ENCODE measurements around the gene HOXC11. TPM values are rescaled to one million over a fixed set of nuclear protein-coding genes. Genes with fewer than 3 reads are reported as not detected.

HOXC11 gene
- total and polyA plus RNA-seq, 2 donors, result 1.3 to 1.5 TPM

GRCh38 chr12:53959314-53959713 lies 13.6 kb upstream of the HOXC11 start:
- Histone ChIP-seq H3K36me3 (ENCODE audit: insufficient read depth) (no peaks in the 10 kb centered on the region), H3K4me3 (ENCODE audit: low read depth, low read length) (no peak overlapping the region), H3K27ac (ENCODE audit: low read depth) (no peak overlapping the region), H3K4me1 (ENCODE audit: insufficient read depth) (no peaks in the 10 kb centered on the region)
- WGBS, result 51% methylated on average over 4 of the region's 4 CpGs
- no peak for DNase-seq (ENCODE audit: extremely low spot score)

DNA sequence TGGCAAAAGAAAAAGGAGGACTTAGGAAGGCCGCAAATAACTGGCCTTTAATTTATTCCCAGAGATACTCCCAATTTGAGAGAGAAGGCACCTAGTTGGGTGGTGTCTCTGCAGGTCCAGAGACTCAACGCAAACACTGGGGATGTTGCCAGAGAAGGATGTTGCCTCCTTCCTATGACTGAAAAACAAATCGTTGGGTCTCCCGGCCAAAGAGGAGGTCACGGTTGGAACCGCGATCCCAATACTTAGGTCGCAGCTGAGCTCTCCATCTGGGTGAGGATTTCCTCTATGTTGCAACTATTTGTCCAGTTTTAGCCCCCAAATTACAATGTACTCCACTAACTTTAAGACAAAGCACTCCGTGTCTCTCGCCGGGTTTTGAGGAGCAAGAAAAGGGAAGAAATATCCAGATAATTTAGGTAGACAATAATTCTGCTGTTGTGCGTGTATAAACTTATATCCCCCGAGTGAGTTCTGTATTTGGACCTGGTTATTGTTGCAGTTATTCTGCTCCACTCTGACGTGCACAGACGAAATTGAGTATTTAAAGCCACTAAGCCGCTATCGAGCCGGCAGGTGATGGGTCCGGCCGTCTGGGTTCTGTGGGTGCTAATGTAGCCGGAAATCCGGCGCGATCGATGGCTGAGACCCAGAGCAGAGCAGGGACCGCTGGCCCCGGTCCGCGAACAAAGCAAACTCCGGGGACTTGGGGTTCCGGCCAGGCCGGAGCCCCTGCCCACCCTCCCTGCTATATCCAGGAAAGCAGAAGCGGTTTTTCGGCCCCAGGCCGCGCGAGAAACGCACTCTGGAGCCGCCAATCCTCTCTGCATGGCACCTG lies 12.5 kb upstream of the HOXC11 start:
- 58% methylated on average over 39 of the region's 39 CpGs for WGBS
- DNase-seq (ENCODE audit: extremely low spot score), result no peak
- Histone ChIP-seq H3K4me3 (ENCODE audit: low read depth, low read length) (no peak overlapping the region), H3K36me3 (ENCODE audit: insufficient read depth) (no peaks in the 10 kb centered on the region), H3K4me1 (ENCODE audit: insufficient read depth) (no peaks in the 10 kb centered on the region), H3K27ac (ENCODE audit: low read depth) (no peak overlapping the region)

DNA sequence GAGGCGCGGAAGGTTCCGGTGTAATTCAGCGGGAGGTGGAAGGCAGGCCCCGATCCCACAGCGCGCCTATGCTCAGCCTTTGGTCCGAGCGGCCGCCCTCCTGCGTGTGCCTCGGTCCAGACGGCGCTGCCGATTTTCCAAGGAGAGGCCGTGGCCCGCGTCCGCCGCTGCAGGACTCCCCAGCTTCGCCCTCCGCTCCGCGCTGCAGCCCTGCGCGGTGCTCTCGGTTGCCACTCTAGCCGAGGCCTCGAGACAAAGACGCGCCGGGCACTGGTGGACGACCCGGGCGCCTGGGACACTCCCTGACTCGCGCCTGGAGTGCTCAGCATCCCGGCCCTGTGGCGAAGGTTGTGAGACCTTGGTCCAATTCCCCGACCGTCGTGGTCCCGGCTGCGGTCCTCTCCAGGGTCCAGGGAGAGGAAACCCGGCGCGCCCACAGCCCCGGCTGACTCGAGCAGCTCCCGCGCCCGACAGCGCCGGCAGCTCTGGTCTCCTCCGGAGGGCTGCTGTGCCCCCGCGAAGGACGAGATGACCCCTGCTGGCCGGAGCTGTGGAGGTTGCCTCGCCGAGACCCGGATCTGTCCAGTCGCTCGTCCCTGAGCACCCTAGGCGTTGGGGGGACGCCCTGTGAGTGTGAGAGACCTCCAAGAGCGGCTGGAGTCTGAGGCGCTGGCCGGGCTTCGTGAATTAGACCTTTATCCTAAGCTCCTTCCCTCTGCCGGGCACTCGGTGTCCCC lies 11.7 kb upstream of the HOXC11 start:
- no peaks in the 10 kb centered on the region for H3K36me3 ChIP-seq (ENCODE audit: insufficient read depth)
- H3K4me1 ChIP-seq (ENCODE audit: insufficient read depth), result no peaks in the 10 kb centered on the region
- no peak overlapping the region for H3K4me3 ChIP-seq (ENCODE audit: low read depth, low read length)
- WGBS, result 46% methylated on average over 72 of the region's 72 CpGs
- no peak for DNase-seq (ENCODE audit: extremely low spot score)
- no peak overlapping the region for H3K27ac ChIP-seq (ENCODE audit: low read depth)

- H3K36me3 ChIP-seq (ENCODE audit: insufficient read depth), result no peaks in the 10 kb centered on the region
- DNase-seq (ENCODE audit: extremely low spot score), result no peak
- WGBS, result 72% methylated on average over 7 of the region's 7 CpGs
- H3K4me1 ChIP-seq (ENCODE audit: insufficient read depth), result no peaks in the 10 kb centered on the region
- H3K27ac ChIP-seq (ENCODE audit: low read depth), result no peak overlapping the region
- H3K4me3 ChIP-seq (ENCODE audit: low read depth, low read length), result no peak overlapping the region
Measured at GRCh38 chr12:53963005-53963404, 9.9 kb upstream of the HOXC11 start.

DNA sequence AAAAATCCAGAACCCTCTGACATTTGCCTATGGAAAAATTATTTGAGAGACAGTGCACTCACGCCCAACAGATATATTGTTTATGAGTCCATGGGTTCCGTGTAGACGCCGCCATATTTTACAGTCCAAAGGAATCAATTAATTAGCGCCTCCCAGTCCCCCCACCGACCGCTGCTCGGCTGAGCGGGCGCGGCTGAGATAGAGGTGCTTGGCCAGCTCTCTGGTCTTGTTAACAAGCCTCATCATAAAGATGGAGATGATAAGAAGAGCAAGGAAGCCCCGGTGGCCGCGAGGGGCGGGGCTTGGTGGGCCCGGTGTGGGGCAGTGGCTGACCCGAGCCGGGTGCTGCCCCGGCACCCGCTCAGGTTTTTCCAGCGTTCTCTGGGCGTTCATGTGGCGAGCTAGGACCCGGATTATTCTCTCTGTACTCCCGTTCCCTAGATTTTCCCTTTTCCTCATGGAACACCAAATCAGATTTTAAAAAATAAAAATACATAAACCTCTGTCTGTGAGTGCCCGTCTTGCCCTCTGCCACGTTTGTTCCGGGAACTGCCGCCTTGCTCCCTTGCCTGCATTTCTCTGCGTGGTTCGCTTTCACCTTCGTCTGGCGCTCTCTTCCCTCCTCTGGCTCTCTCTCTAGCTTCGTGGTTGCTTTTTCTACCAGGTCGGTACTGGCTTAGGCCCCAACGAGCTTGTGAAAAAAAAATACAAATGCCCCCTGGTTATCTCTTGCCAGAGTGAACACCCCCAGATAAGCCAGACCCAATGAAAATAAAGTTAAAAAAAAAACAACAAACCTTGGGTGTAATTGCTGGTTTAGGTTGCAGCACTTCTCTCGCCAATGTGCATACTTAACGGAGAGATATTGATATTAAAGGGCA lies 9.3 kb upstream of the HOXC11 start:
- 42% methylated on average over 38 of the region's 38 CpGs for WGBS
- Histone ChIP-seq H3K36me3 (ENCODE audit: insufficient read depth) (no peaks in the 10 kb centered on the region), H3K27ac (ENCODE audit: low read depth) (no peak overlapping the region), H3K4me3 (ENCODE audit: low read depth, low read length) (no peak overlapping the region), H3K4me1 (ENCODE audit: insufficient read depth) (no peaks in the 10 kb centered on the region)
- DNase-seq (ENCODE audit: extremely low spot score), result no peak

DNA sequence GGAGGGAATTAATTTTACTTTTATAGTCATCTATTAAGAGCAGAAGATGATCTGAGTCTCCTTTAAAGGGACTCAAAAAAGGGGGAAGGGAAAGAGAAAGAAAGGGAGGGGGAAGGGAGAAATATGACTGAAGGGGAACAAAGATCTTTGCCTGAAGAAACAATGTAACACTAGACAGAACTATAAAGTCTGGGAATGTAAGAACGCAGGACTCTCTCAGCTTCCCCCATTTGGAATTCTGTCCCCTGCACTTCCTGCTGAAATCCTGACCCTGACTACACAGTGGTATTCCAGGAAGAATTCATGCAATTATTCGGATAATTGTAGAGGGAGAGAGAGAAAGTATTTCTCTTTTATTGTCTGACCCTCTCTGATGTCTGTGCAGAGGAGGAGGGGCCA lies 8.6 kb upstream of the HOXC11 start:
- Histone ChIP-seq H3K4me3 (ENCODE audit: low read depth, low read length) (no peak overlapping the region), H3K4me1 (ENCODE audit: insufficient read depth) (no peaks in the 10 kb centered on the region), H3K36me3 (ENCODE audit: insufficient read depth) (no peaks in the 10 kb centered on the region), H3K27ac (ENCODE audit: low read depth) (no peak overlapping the region)
- DNase-seq (ENCODE audit: extremely low spot score), result no peak
- WGBS, result 45% methylated on average over 2 of the region's 2 CpGs

- Histone ChIP-seq H3K4me1 (ENCODE audit: insufficient read depth) (no peaks in the 10 kb centered on the region), H3K4me3 (ENCODE audit: low read depth, low read length) (peak overlapping the region; percentile 9), H3K36me3 (ENCODE audit: insufficient read depth) (no peaks in the 10 kb centered on the region), H3K27ac (ENCODE audit: low read depth) (no peak overlapping the region)
- 3% methylated on average over 18 of the region's 18 CpGs for WGBS
- DNase-seq (ENCODE audit: extremely low spot score), result no peak
Measured at GRCh38 chr12:53965281-53966084, 7.4 kb upstream of the HOXC11 start.

GRCh38 chr12:53966085-53966384 lies 6.9 kb upstream of the HOXC11 start:
- DNase-seq (ENCODE audit: extremely low spot score), result no peak
- WGBS, result 3% methylated on average over 15 of the region's 15 CpGs
- peak overlapping the region; percentile 54 for H3K27ac ChIP-seq (ENCODE audit: low read depth)

DNA sequence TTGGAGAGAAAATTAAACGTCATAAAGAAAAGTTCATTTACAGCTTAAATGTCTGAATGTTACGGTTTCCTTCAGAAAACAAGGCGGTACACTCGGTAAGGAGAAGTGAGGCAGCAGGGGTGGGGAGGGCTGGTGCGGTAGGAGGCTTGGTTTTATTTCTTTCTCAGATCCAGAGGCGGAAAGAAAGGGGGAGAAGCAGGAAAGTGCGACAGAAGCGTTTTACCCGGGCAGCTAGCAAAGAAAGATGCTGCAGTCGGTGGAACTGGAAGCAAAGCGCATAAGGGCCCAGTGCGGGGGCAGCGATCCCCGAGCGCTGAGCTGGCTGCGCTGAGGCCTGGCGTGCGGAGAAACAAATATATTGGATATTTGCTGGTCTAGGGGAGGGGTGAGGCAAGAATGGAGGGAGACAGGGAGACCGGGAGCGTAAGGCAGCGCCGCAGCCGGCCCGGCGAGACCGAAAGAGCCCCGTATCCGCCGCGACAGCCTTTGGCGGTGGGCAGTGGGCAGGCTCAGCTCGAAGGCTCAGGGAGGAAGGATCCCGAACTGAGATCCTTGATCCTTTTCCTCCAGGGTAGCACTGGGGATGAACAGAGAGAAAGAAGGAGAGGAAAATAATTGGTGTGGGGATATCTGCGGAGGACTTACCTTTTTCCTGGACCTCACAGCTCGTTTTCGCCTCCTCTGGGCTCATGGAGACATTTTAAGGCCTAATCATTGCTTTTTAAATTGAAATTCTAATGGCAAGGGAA lies 6.4 kb upstream of the HOXC11 start:
- H3K4me3 ChIP-seq (ENCODE audit: low read depth, low read length), result peak overlapping the region; percentile 9
- WGBS, result 18% methylated on average over 36 of the region's 36 CpGs
- DNase-seq (ENCODE audit: extremely low spot score), result no peak
- no peaks in the 10 kb centered on the region for H3K4me1 ChIP-seq (ENCODE audit: insufficient read depth)
- peak overlapping the region; percentile 54 for H3K27ac ChIP-seq (ENCODE audit: low read depth)
- no peaks in the 10 kb centered on the region for H3K36me3 ChIP-seq (ENCODE audit: insufficient read depth)

More at GRCh38 chr12:53966085-53966384, 6.9 kb upstream of the HOXC11 start:
- no peaks in the 10 kb centered on the region for H3K4me1 ChIP-seq (ENCODE audit: insufficient read depth)
- peak overlapping the region; percentile 9 for H3K4me3 ChIP-seq (ENCODE audit: low read depth, low read length)
- no peaks in the 10 kb centered on the region for H3K36me3 ChIP-seq (ENCODE audit: insufficient read depth)

GRCh38 chr12:53967421-53967925 lies 5.5 kb upstream of the HOXC11 start:
- Histone ChIP-seq H3K27ac (ENCODE audit: low read depth) (no peak overlapping the region), H3K4me3 (ENCODE audit: low read depth, low read length) (no peak overlapping the region), H3K36me3 (ENCODE audit: insufficient read depth) (no peaks in the 10 kb centered on the region), H3K4me1 (ENCODE audit: insufficient read depth) (no peaks in the 10 kb centered on the region)
- DNase-seq (ENCODE audit: extremely low spot score), result no peak
- 35% methylated on average over 5 of the region's 5 CpGs for WGBS

DNA sequence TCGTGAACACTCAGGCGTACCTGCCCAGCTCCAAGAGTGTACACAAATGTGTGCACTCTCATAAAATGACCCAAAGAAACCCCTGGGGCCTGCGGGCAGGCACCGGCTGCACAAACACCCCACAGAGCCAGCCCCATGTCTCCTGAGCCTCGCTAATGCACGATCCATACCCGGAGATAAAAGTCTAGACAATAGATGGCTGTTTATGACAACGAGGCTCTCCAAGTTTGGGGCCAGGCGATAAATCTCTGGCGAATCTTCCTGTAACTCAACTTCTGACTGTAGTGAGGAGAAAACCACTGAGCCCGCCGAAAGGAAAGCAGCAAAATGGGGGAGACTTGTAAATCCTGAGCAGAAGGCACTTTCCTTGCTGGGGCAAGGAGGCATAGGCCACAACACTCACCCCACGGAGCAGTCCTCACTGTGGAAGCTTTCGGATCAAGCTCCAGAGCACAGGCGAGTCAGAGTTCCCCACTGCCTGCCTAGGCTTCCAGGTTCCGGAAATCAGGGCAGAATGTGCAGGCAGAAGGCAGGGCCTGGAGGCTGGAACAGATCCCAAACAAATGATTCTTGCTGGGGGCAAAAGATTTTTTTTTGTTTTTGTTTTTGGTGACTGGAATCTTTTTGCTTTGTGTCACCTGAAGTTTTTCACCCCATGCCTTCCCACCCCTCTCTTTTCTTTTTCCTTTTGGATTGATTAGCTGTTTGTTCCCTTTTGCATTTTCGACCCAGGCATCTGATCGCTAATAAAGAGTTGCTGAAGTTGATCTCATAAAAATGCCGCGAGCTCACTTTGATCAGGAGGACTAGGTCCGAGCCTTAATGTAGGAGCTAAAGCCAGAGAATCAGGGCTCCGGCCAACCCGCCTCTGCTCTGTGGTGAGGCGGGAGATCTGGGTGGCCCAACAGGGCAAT lies 4.5 kb upstream of the HOXC11 start:
- Histone ChIP-seq H3K27ac (ENCODE audit: low read depth) (peak overlapping the region; percentile 28), H3K4me3 (ENCODE audit: low read depth, low read length) (no peak overlapping the region), H3K36me3 (ENCODE audit: insufficient read depth) (no peaks in the 10 kb centered on the region), H3K4me1 (ENCODE audit: insufficient read depth) (no peaks in the 10 kb centered on the region)
- 41% methylated on average over 24 of the region's 24 CpGs for WGBS
- no peak for DNase-seq (ENCODE audit: extremely low spot score)

Measured in urinary bladder (tissue), 4 donors.